Natural killer cell (primary cell): ENCODE data around the gene SSBP2. TPM values are rescaled to one million over a fixed set of nuclear protein-coding genes. Genes with fewer than 3 reads are reported as not detected.
A peak's percentile ranks its signal among the peaks of the same experiment; 100 is the strongest.
"Not testable (repeated sequence)": the region's sequence is repeated elsewhere in the genome, so short reads cannot be mapped to it uniquely, and the experiment has no call there.

ENCODE experiments used
- ATAC-seq, 3 donors: fragments of 150-1000 bp in 2 of 3; fragments of 200-7000 bp in 1 of 3; cut with Tn5 transposase; 1 replicate in 1 of 3; 2 replicates in 2 of 3; pipeline ENCODE4 v1.10.0; 2021; ENCODE audit warnings: mild to moderate bottlenecking in 2 of 3, moderate library complexity in 2 of 3
- DNase-seq, 2 donors: peaks; one replicate each; pipeline versions ENCODE4 v3.0.0 to v3.0.0-alpha.2; 2013 to 2021; ENCODE audit warnings: mixed read lengths in 1 of 2
- H3K27ac ChIP-seq: one replicate; pipeline ENCODE4 v1.5.1; 2013; ENCODE audit warnings: mild to moderate bottlenecking, low read length
- H3K27me3 ChIP-seq: one replicate; pipeline ENCODE4 v1.6.1; 2013; ENCODE audit warnings: low read length; ENCODE audit not compliant: control insufficient read depth, insufficient read depth
- H3K36me3 ChIP-seq: one replicate; pipeline ENCODE4 v1.6.1; 2013; ENCODE audit warnings: low read length; ENCODE audit not compliant: control insufficient read depth, insufficient read depth
- H3K4me1 ChIP-seq: one replicate; pipeline ENCODE4 v1.6.1; 2013; ENCODE audit warnings: low read length; ENCODE audit not compliant: control insufficient read depth, insufficient read depth
- H3K4me3 ChIP-seq: one replicate; pipeline ENCODE4 v1.5.1; 2013; ENCODE audit warnings: low read length
- H3K9me3 ChIP-seq: one replicate; pipeline ENCODE4 v1.6.1; 2013; ENCODE audit warnings: low read length; ENCODE audit not compliant: control insufficient read depth, insufficient read depth
- H3K27ac Mint-ChIP-seq, 2 donors: one replicate each; pipeline ENCODE4 v1.8.0; 2022; ENCODE audit warnings: mild to moderate bottlenecking in 2 of 2, mixed read lengths in 2 of 2, moderate library complexity in 1 of 2
- H3K27me3 Mint-ChIP-seq, 2 donors: one replicate each; pipeline ENCODE4 v1.8.0; 2022; ENCODE audit warnings: low read depth in 2 of 2, mixed read lengths in 2 of 2
- H3K36me3 Mint-ChIP-seq: one replicate; pipeline ENCODE4 v1.8.0; 2022; ENCODE audit warnings: mixed read lengths
- H3K4me1 Mint-ChIP-seq, 2 donors: one replicate each; pipeline ENCODE4 v1.8.0; 2022; ENCODE audit warnings: mixed read lengths in 2 of 2
- H3K4me3 Mint-ChIP-seq: one replicate; pipeline ENCODE4 v1.8.0; 2022; ENCODE audit warnings: mild to moderate bottlenecking, moderate library complexity, mixed read lengths
- H3K9me3 Mint-ChIP-seq, 2 donors: one replicate each; pipeline ENCODE4 v1.8.0; 2022; ENCODE audit warnings: mixed read lengths in 2 of 2
- WGBS: methylation state at CpG from one replicate; pipeline ENCODE4 v1.1.7; 2013; ENCODE audit warnings: missing lambda C conversion rate; ENCODE audit not compliant: insufficient coverage; 5-methylcytosine and 5-hydroxymethylcytosine counted together
- intact Hi-C: fragments of 100-400 bp; cut with micrococcal nuclease; formaldehyde crosslinking; loops from one replicate; pipeline ENCODE4 v1.14.2; 2022
- total RNA-seq, 4 donors: library from RNA; stranded (reverse); fragments of 120-200 nt in 1 of 4; gene quantifications; one replicate each; pipeline versions ENCODE4 v1.2.3 to v1.2.4, GENCODE V29; 2013 to 2022
- TF ChIP-seq, protein P1 (sequence below): fragments of 200-600 bp; IDR thresholded peaks from one replicate; pipeline ENCODE4 v1.8.0; 2022; ENCODE audit warnings: antibody characterized with exemption

SSBP2 gene
- total RNA-seq, 3 donors from 2014 or later (not counting 1 experiment from before 2014, with no cell fraction given) = 13.1 to 17.3 (median 14.8) TPM

DNA sequence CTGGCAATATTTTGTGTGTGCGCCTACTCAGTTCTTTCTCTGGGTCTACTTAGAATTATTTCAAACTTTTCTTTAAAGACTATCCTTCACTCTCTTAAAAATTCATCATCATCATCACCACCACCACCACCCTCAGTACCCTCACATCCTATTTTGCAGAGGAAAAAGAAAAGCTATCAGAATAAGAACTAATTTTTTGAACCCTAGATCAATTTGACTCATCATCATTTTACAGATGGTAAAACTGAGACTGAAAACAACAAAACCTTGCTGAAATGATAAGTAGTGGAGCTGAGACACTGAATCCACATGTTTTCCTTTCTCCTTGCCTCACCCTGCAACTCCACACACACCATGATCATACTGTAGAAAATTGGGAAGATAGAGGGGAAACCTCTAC lies 119.3 kb downstream of the SSBP2 start:
- Histone ChIP-seq H3K36me3 (no peaks in the 10 kb centered on the region), H3K4me3 (no peak overlapping the region), H3K9me3 (no peaks in the 10 kb centered on the region), H3K27me3 (no peaks in the 10 kb centered on the region), H3K27ac (no peak overlapping the region), H3K4me1 (peaks cover 2% of the 10 kb centered on the region)
- Mint-ChIP-seq H3K27me3 (no peaks in the 10 kb centered on the region), H3K9me3 (no peaks in the 10 kb centered on the region), H3K27ac (no peak overlapping the region), H3K4me3 (no peak overlapping the region), H3K4me1 (no peaks in the 10 kb centered on the region), H3K36me3 (no peaks in the 10 kb centered on the region)
- DNase-seq (no peak), ATAC-seq (no peak)
- no CpG with 5 or more reads among the region's 1 CpG for WGBS
- TF ChIP-seq, protein P1, sequence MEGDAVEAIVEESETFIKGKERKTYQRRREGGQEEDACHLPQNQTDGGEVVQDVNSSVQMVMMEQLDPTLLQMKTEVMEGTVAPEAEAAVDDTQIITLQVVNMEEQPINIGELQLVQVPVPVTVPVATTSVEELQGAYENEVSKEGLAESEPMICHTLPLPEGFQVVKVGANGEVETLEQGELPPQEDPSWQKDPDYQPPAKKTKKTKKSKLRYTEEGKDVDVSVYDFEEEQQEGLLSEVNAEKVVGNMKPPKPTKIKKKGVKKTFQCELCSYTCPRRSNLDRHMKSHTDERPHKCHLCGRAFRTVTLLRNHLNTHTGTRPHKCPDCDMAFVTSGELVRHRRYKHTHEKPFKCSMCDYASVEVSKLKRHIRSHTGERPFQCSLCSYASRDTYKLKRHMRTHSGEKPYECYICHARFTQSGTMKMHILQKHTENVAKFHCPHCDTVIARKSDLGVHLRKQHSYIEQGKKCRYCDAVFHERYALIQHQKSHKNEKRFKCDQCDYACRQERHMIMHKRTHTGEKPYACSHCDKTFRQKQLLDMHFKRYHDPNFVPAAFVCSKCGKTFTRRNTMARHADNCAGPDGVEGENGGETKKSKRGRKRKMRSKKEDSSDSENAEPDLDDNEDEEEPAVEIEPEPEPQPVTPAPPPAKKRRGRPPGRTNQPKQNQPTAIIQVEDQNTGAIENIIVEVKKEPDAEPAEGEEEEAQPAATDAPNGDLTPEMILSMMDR = no peak
- intact Hi-C loops = no loop called here

DNA sequence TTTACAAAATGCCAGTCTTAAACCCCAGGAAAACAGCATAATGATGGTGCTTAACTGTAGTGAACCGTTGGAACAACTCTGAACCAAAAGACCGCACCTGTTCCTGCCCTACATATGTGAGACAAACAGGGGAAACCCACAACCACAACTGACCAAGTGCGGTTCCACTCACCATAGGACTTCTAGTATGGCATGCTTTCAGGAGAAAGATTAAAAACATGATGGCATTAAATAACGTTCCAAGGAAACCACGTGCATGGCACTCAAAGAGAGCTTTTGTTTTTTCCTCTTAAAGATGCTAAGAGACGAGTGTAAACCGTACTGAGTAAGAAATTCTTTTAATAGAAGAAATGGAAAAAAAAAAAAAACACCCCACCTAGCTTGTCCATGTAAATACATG lies 119.8 kb downstream of the SSBP2 start:
- Mint-ChIP-seq H3K36me3 (no peaks in the 10 kb centered on the region), H3K27me3 (no peaks in the 10 kb centered on the region), H3K4me3 (no peak overlapping the region), H3K27ac (no peak overlapping the region), H3K9me3 (no peaks in the 10 kb centered on the region), H3K4me1 (no peaks in the 10 kb centered on the region)
- Histone ChIP-seq H3K4me3 (no peak overlapping the region), H3K36me3 (no peaks in the 10 kb centered on the region), H3K27me3 (no peaks in the 10 kb centered on the region), H3K9me3 (no peaks in the 10 kb centered on the region), H3K27ac (no peak overlapping the region), H3K4me1 (peaks cover 2% of the 10 kb centered on the region)
- DNase-seq = peak; percentile 17 to 56
- TF ChIP-seq, protein P1 = no peak
- peak; percentile 68 to 93 (median 69) for ATAC-seq
- intact Hi-C loops = no loop called here
- WGBS = 0% methylated on average over 5 of the region's 7 CpGs

DNA sequence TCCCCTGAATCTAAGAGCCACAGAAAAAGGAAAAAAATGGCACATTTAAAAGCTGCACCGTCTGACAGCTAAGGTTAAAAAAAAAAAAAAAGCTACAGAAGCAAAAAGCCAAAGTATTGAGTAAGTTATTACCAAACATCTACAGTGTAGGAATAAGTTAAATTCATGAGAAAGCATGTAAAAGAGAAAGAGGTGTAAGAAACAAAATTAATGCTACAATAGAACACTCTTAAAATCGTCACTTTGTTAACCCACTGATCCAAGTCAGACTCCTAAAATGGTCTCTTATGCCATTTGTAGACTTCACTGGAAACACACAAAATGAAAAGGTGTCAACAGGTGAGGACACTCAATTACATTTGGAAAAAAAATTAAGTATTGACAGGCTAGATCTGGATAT lies 120.2 kb downstream of the SSBP2 start:
- Histone ChIP-seq H3K27me3 (no peaks in the 10 kb centered on the region), H3K36me3 (no peaks in the 10 kb centered on the region), H3K27ac (no peak overlapping the region), H3K4me3 (no peak overlapping the region), H3K4me1 (peaks cover 2% of the 10 kb centered on the region), H3K9me3 (no peaks in the 10 kb centered on the region)
- Mint-ChIP-seq H3K27ac (no peak overlapping the region), H3K36me3 (no peaks in the 10 kb centered on the region), H3K4me1 (no peaks in the 10 kb centered on the region), H3K9me3 (no peaks in the 10 kb centered on the region), H3K27me3 (no peaks in the 10 kb centered on the region), H3K4me3 (peak overlapping the region; percentile 47)
- intact Hi-C loops = no loop called here
- DNase-seq (no peak), ATAC-seq (peak in 2 of 3 donors; percentile 18 to 25)
- TF ChIP-seq, protein P1 = no peak
- 0% methylated on average over 1 of the region's 2 CpGs for WGBS

DNA sequence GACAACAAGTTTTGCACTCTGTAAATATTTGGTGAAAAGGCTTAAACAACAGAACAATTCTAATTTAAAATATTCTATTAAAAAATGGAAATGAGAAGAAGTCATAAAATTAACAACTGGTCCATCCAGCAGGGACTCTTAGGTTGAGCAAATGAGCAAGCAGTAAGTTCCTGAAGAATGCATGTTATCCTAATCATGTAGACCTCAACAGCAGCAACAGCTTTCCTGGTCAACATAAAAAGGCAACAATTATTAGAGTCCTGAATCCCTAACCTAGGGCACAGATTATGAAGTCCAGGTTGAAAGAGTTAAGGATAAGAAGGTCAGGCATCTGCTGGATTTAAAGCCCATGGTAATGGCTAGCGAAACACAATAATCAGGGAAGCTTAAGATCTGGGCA lies 120.9 kb downstream of the SSBP2 start:
- H3K36me3 ChIP-seq = no peaks in the 10 kb centered on the region
- intact Hi-C loops = no loop called here
- Mint-ChIP-seq H3K4me3 (no peak overlapping the region), H3K36me3 (no peaks in the 10 kb centered on the region), H3K27ac (no peak overlapping the region), H3K27me3 (no peaks in the 10 kb centered on the region), H3K9me3 (no peaks in the 10 kb centered on the region), H3K4me1 (no peaks in the 10 kb centered on the region)
- H3K4me1 ChIP-seq = peaks cover 2% of the 10 kb centered on the region
- no peak overlapping the region for H3K4me3 ChIP-seq
- no peak overlapping the region for H3K27ac ChIP-seq
- WGBS = 100% methylated on average over 1 of the region's 1 CpG
- TF ChIP-seq, protein P1 = no peak
- no peaks in the 10 kb centered on the region for H3K27me3 ChIP-seq
- H3K9me3 ChIP-seq = no peaks in the 10 kb centered on the region
- ATAC-seq = no peak
- DNase-seq = no peak

DNA sequence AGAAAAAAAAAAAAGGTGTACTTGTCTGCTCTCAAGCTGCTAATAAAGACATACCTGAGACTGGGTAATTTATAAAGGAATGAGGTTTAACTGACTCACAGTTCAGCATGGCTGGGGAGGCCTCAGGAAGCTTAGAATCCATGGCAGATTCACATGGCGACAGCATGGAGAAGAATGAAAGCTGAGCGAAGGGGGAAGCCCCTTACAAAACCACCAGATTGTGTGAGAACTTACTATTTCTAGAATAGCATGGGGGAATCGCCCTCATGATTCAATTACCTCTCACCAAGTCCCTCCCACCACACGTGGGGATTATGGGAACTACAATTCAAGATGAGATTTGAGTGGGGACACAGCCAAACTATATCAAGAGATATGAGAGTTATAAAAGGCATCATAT lies 122.8 kb downstream of the SSBP2 start:
- H3K27me3 Mint-ChIP-seq, H3K27me3 ChIP-seq, H3K36me3 Mint-ChIP-seq, H3K4me3 Mint-ChIP-seq, H3K4me3 ChIP-seq, H3K36me3 ChIP-seq, H3K27ac Mint-ChIP-seq, H3K9me3 Mint-ChIP-seq, H3K9me3 ChIP-seq, ATAC-seq, H3K27ac ChIP-seq, H3K4me1 Mint-ChIP-seq, H3K4me1 ChIP-seq, intact Hi-C loops, DNase-seq: not testable (repeated sequence)
- 100% methylated on average over 1 of the region's 4 CpGs for WGBS
